Panc1 (cell line): ENCODE results near the gene HAPLN1.

Source experiments
- POLR2AphosphoS5 ChIP-seq: IDR thresholded peaks from 2 replicates; pipeline ENCODE4 v1.6.1; 2012; ENCODE audit warnings: mild to moderate bottlenecking, low read depth, low read length, moderate library complexity
- TCF7L2 ChIP-seq: IDR thresholded peaks from 2 replicates; pipeline ENCODE4 v1.6.1; 2011; ENCODE audit warnings: mild to moderate bottlenecking, low read depth, low read length, inconsistent platforms
- TF ChIP-seq, protein P1 (sequence below): fragments of 450-650 bp; IDR thresholded peaks from 2 replicates; pipeline ENCODE4 v1.5.1; 2017; ENCODE audit warnings: mild to moderate bottlenecking
- TF ChIP-seq, protein P2 (sequence below), 2 experiments: IDR thresholded peaks; 2 replicates each; pipeline ENCODE4 v1.6.1; 2011 to 2012; ENCODE audit warnings: low read depth in 2 of 2, control low read depth in 1 of 2, low read length in 1 of 2, mild to moderate bottlenecking in 1 of 2, moderate library complexity in 1 of 2; ENCODE audit not compliant: insufficient read depth in 1 of 2

DNA sequence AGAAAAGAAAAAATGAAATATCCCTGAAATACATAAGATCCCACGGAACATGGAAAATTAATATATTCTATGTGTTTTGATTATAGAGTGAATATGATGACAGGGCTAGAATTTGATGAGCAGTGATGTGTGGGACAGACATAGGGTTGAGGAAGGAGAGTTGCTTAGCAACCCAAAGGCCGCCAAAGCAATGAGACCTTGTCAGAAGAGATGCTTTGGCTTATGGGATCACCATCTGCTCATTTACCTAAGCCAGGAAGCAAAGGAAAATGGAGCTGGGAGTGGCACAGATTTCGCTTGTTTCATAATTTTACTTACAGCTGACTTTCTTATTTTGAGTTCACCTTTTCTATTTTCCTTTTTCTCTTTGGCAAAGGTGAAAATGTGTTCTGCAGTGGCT lies 20.9 kb upstream of the HAPLN1 start:
- TF ChIP-seq, protein P1, sequence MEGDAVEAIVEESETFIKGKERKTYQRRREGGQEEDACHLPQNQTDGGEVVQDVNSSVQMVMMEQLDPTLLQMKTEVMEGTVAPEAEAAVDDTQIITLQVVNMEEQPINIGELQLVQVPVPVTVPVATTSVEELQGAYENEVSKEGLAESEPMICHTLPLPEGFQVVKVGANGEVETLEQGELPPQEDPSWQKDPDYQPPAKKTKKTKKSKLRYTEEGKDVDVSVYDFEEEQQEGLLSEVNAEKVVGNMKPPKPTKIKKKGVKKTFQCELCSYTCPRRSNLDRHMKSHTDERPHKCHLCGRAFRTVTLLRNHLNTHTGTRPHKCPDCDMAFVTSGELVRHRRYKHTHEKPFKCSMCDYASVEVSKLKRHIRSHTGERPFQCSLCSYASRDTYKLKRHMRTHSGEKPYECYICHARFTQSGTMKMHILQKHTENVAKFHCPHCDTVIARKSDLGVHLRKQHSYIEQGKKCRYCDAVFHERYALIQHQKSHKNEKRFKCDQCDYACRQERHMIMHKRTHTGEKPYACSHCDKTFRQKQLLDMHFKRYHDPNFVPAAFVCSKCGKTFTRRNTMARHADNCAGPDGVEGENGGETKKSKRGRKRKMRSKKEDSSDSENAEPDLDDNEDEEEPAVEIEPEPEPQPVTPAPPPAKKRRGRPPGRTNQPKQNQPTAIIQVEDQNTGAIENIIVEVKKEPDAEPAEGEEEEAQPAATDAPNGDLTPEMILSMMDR, result no peak
- no peak for TF ChIP-seq POLR2AphosphoS5
- no peak for TF ChIP-seq TCF7L2
- TF ChIP-seq, protein P2, sequence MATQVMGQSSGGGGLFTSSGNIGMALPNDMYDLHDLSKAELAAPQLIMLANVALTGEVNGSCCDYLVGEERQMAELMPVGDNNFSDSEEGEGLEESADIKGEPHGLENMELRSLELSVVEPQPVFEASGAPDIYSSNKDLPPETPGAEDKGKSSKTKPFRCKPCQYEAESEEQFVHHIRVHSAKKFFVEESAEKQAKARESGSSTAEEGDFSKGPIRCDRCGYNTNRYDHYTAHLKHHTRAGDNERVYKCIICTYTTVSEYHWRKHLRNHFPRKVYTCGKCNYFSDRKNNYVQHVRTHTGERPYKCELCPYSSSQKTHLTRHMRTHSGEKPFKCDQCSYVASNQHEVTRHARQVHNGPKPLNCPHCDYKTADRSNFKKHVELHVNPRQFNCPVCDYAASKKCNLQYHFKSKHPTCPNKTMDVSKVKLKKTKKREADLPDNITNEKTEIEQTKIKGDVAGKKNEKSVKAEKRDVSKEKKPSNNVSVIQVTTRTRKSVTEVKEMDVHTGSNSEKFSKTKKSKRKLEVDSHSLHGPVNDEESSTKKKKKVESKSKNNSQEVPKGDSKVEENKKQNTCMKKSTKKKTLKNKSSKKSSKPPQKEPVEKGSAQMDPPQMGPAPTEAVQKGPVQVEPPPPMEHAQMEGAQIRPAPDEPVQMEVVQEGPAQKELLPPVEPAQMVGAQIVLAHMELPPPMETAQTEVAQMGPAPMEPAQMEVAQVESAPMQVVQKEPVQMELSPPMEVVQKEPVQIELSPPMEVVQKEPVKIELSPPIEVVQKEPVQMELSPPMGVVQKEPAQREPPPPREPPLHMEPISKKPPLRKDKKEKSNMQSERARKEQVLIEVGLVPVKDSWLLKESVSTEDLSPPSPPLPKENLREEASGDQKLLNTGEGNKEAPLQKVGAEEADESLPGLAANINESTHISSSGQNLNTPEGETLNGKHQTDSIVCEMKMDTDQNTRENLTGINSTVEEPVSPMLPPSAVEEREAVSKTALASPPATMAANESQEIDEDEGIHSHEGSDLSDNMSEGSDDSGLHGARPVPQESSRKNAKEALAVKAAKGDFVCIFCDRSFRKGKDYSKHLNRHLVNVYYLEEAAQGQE (IDR thresholded peaks at IDR 0.05; ENCODE audit: insufficient read depth in 1 of 2, low read depth in 2 of 2, low read length in 1 of 2), result no peak
